HepG2 (cell line): ENCODE measurements around the gene B4GALT2. TPM values are rescaled to one million over a fixed set of nuclear protein-coding genes. Genes with fewer than 3 reads are reported as not detected.
A peak's percentile ranks its signal among the peaks of the same experiment; 100 is the strongest.

ENCODE experiments used
- MED8 ChIP-seq: sonication (generic); formaldehyde crosslinking; IDR thresholded peaks from 2 replicates; pipeline ENCODE4 v1.8.1; 2023; ENCODE audit warnings: mild to moderate bottlenecking, missing genetic modification reagents; ENCODE audit not compliant: insufficient replicate concordance
- MXI1 ChIP-seq: IDR thresholded peaks from 3 replicates; pipeline ENCODE4 v1.6.1; 2012; ENCODE audit warnings: low read depth, low read length, inconsistent platforms, borderline replicate concordance
- PAWR ChIP-seq: sonication (generic); formaldehyde crosslinking; IDR thresholded peaks from 2 replicates; pipeline ENCODE4 v1.4.0; 2020; ENCODE audit warnings: missing genetic modification reagents, mild to moderate bottlenecking, borderline replicate concordance
- PITX1 ChIP-seq: sonication (generic); formaldehyde crosslinking; IDR thresholded peaks from 2 replicates; pipeline ENCODE4 v1.5.1; 2020; ENCODE audit warnings: mild to moderate bottlenecking, missing genetic modification reagents
- RCOR2 ChIP-seq: IDR thresholded peaks from 2 replicates; pipeline ENCODE4 v1.6.1; 2016; ENCODE audit warnings: missing biosample characterization, missing genetic modification reagents
- SPEN ChIP-seq: sonication (generic); formaldehyde crosslinking; IDR thresholded peaks from 2 replicates; pipeline ENCODE4 v1.5.1; 2020; ENCODE audit warnings: low read depth, mild to moderate bottlenecking, missing genetic modification reagents
- YY1 ChIP-seq: IDR thresholded peaks from 2 replicates; pipeline ENCODE4 v1.6.1; 2011; ENCODE audit warnings: low read length, low read depth, moderate library complexity, mild to moderate bottlenecking; ENCODE audit not compliant: insufficient read depth, insufficient replicate concordance
- ZFP36 ChIP-seq: fragments of 150-350 bp; IDR thresholded peaks from 2 replicates; pipeline ENCODE4 v1.6.1; 2018; ENCODE audit warnings: borderline replicate concordance, low read length, low read depth; ENCODE audit not compliant: partially characterized antibody
- ZFY ChIP-seq: sonication (generic); formaldehyde crosslinking; IDR thresholded peaks from 2 replicates; pipeline ENCODE4 v1.4.0; 2020; ENCODE audit warnings: missing genetic modification reagents
- ZNF205 ChIP-seq: IDR thresholded peaks from 2 replicates; pipeline ENCODE4 v1.6.1; 2018; ENCODE audit warnings: missing biosample characterization, missing genetic modification reagents
- ZNF256 ChIP-seq: sonication (generic); formaldehyde crosslinking; conservative IDR thresholded peaks from 2 replicates; pipeline ENCODE4 v1.4.0; 2020; ENCODE audit warnings: missing genetic modification reagents
- ZNF367 ChIP-seq: sonication (generic); formaldehyde crosslinking; IDR thresholded peaks from 2 replicates; pipeline ENCODE4 v1.4.0; 2020; ENCODE audit warnings: missing genetic modification reagents, borderline replicate concordance
- ZNF567 ChIP-seq: sonication (generic); formaldehyde crosslinking; IDR thresholded peaks from 2 replicates; pipeline ENCODE4 v1.8.1; 2023; ENCODE audit warnings: mild to moderate bottlenecking, missing genetic modification reagents, borderline replicate concordance
- ZNF772 ChIP-seq: sonication (generic); formaldehyde crosslinking; IDR thresholded peaks from 2 replicates; pipeline ENCODE4 v1.5.0; 2020; ENCODE audit warnings: mild to moderate bottlenecking, missing genetic modification reagents
- ZNF850 ChIP-seq: sonication (generic); formaldehyde crosslinking; conservative IDR thresholded peaks from 2 replicates; pipeline ENCODE4 v1.9.0; 2021; ENCODE audit warnings: mild to moderate bottlenecking, missing genetic modification reagents
- ZZZ3 ChIP-seq: sonication (generic); formaldehyde crosslinking; IDR thresholded peaks from 2 replicates; pipeline ENCODE4 v1.4.0; 2020; ENCODE audit warnings: missing genetic modification reagents, mild to moderate bottlenecking, borderline replicate concordance
- polyA plus RNA-seq, 8 experiments: library from polyadenylated mRNA; depleted of rRNA in 3 of 8; stranded (reverse) in 7 of 8; unstranded in 1 of 8; fragments of >200 nt; fragmentation: Illumina TruSeq in 4 of 8; extraction: Trizol in 4 of 8; gene quantifications; 2 replicates each; pipeline versions ENCODE4 v1.2.1 to v1.2.3, GENCODE V29; 2011 to 2016; ENCODE audit warnings: low read depth in 4 of 8, missing spikeins in 1 of 8, mixed read lengths in 1 of 8; ENCODE audit not compliant: insufficient read depth in 1 of 8
- total RNA-seq, 5 experiments: library from RNA; depleted of rRNA; stranded (reverse); fragments of >200 nt; fragmentation: Illumina TruSeq; extraction: Trizol; gene quantifications; 2 replicates each; pipeline ENCODE4 v1.2.3, GENCODE V29; 2016; ENCODE audit warnings: low read depth in 1 of 5
- TF ChIP-seq, protein P1 (sequence below), 2 experiments: sonication (generic) in 1 of 2; formaldehyde crosslinking in 1 of 2; IDR thresholded peaks; 2 replicates each; pipeline versions ENCODE4 v1.6.1 to v1.9.0; 2014 to 2022; ENCODE audit warnings: antibody characterized with exemption in 1 of 2, borderline replicate concordance in 1 of 2, inconsistent platforms in 1 of 2, low read depth in 1 of 2, missing genetic modification reagents in 1 of 2
- TF ChIP-seq, protein P2 (sequence below): sonication (generic); formaldehyde crosslinking; IDR thresholded peaks from 2 replicates; pipeline ENCODE4 v1.4.0; 2020; ENCODE audit warnings: missing genetic modification reagents
- TF ChIP-seq, protein P3 (sequence below): sonication (generic); formaldehyde crosslinking; IDR thresholded peaks from 2 replicates; pipeline ENCODE4 v1.4.0; 2020; ENCODE audit warnings: missing genetic modification reagents, mild to moderate bottlenecking, borderline replicate concordance

Gene B4GALT2
- total and polyA plus RNA-seq, 2 of the 13 experiments (the other 11 are each of a cell fraction or from before 2014, with no cell fraction given), result 41.9 to 78.0 TPM

DNA sequence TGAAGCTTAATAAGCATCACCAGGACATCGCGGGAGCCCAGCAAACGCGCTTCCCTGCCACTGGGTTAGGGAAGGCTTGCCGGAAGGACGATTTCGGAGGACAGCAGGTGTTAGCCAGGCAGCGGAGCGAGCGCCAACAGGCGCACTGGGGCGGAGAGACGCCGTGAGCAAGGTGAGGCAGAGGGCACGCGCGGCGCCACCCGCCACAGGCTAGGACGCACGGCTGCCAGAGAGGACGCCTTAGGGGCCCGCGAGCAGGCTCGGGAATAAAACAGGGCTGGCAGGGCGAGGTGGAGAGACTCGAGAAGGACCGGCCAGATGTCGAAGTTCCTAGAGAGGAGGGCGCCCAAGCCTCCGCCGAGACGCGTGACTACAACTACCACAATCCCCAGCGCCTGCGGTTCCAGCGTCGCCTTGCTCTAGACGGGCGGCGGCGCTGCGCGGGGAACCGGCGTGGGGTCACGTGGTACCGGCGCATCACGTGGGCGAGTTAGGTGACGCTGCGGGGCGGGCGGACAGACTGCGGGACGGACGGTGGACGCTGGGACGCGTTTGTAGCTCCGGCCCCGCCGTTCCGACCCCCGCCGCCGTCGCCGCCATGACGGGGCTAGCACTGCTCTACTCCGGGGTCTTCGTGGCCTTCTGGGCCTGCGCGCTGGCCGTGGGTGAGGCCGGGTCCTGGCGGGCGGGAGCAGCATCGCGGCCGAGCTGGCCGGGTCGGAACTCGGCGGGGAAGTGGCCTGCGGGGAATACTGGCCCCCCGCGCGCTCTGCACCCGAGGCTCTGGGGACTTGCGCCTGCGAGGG, 4.4 kb upstream of the B4GALT2 start, which contains the start of gene ATP6V0B (continued):
- TF ChIP-seq ZNF567 (no peak), ZNF205 (CRISPR knock-in tag) (peak; percentile 100), ZZZ3 (CRISPR knock-in tag) (0 out of 2 replicates have a peak, but pooled peaks have one; percentile 11), MED8 (CRISPR knock-in tag) (peak; percentile 58), RCOR2 (CRISPR knock-in tag) (no peak), ZNF367 (CRISPR knock-in tag) (no peak), ZFP36 (no peak), PITX1 (CRISPR knock-in tag) (no peak; the same call in 1 of the 2 replicates), ZFY (peak; percentile 90), MXI1 (peak; percentile 84; the same call in 1 of the 3 replicates), SPEN (peak; percentile 78), YY1 (peak; percentile 83), PAWR (CRISPR knock-in tag) (no peak), ZNF256 (CRISPR knock-in tag) (no peak), ZNF850 (CRISPR knock-in tag) (peak; percentile 73; the same call in 1 of the 2 replicates), ZNF772 (peak; percentile 71; the same call in 1 of the 2 replicates)
- TF ChIP-seq, protein P1, sequence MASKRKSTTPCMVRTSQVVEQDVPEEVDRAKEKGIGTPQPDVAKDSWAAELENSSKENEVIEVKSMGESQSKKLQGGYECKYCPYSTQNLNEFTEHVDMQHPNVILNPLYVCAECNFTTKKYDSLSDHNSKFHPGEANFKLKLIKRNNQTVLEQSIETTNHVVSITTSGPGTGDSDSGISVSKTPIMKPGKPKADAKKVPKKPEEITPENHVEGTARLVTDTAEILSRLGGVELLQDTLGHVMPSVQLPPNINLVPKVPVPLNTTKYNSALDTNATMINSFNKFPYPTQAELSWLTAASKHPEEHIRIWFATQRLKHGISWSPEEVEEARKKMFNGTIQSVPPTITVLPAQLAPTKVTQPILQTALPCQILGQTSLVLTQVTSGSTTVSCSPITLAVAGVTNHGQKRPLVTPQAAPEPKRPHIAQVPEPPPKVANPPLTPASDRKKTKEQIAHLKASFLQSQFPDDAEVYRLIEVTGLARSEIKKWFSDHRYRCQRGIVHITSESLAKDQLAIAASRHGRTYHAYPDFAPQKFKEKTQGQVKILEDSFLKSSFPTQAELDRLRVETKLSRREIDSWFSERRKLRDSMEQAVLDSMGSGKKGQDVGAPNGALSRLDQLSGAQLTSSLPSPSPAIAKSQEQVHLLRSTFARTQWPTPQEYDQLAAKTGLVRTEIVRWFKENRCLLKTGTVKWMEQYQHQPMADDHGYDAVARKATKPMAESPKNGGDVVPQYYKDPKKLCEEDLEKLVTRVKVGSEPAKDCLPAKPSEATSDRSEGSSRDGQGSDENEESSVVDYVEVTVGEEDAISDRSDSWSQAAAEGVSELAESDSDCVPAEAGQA (IDR thresholded peaks at IDR 0.05; ENCODE audit: low read depth), result peak; percentile 67; the same call in 1 of the 2 replicates
- TF ChIP-seq, protein P1 (CRISPR knock-in tag; IDR thresholded peaks at IDR 0.05; ENCODE audit: borderline replicate concordance), result no peak
- TF ChIP-seq, protein P2, sequence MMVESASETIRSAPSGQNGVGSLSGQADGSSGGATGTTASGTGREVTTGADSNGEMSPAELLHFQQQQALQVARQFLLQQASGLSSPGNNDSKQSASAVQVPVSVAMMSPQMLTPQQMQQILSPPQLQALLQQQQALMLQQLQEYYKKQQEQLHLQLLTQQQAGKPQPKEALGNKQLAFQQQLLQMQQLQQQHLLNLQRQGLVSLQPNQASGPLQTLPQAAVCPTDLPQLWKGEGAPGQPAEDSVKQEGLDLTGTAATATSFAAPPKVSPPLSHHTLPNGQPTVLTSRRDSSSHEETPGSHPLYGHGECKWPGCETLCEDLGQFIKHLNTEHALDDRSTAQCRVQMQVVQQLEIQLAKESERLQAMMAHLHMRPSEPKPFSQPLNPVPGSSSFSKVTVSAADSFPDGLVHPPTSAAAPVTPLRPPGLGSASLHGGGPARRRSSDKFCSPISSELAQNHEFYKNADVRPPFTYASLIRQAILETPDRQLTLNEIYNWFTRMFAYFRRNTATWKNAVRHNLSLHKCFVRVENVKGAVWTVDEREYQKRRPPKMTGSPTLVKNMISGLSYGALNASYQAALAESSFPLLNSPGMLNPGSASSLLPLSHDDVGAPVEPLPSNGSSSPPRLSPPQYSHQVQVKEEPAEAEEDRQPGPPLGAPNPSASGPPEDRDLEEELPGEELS, result 0 out of 2 replicates have a peak, but pooled peaks have one; percentile 23
- TF ChIP-seq, protein P3, sequence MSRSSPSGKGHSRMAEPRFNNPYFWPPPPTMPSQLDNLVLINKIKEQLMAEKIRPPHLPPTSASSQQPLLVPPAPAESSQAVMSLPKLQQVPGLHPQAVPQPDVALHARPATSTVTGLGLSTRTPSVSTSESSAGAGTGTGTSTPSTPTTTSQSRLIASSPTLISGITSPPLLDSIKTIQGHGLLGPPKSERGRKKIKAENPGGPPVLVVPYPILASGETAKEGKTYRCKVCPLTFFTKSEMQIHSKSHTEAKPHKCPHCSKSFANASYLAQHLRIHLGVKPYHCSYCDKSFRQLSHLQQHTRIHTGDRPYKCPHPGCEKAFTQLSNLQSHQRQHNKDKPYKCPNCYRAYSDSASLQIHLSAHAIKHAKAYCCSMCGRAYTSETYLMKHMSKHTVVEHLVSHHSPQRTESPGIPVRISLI, result no peak
